Urothelium cell line (cell line): ENCODE data around the gene XPO5.
A peak's percentile ranks its signal among the peaks of the same experiment; 100 is the strongest.
"Not testable (repeated sequence)": the region's sequence is repeated elsewhere in the genome, so short reads cannot be mapped to it uniquely, and the experiment has no call there.

Source experiments
- DNase-seq: peaks from one replicate; pipeline ENCODE4 v3.0.0; 2011; ENCODE audit warnings: low spot score, mixed read lengths
- FAIRE-seq: peaks from 2 replicates; lab custom pipeline; 2011; peaks lifted over from hg19 to GRCh38; lab: Jason Lieb, UNC

XPO5 gene

GRCh38 chr6:43588194-43588593 lies 12.4 kb upstream of the XPO5 start:
- FAIRE-seq (no peak), DNase-seq (no peak)

DNA sequence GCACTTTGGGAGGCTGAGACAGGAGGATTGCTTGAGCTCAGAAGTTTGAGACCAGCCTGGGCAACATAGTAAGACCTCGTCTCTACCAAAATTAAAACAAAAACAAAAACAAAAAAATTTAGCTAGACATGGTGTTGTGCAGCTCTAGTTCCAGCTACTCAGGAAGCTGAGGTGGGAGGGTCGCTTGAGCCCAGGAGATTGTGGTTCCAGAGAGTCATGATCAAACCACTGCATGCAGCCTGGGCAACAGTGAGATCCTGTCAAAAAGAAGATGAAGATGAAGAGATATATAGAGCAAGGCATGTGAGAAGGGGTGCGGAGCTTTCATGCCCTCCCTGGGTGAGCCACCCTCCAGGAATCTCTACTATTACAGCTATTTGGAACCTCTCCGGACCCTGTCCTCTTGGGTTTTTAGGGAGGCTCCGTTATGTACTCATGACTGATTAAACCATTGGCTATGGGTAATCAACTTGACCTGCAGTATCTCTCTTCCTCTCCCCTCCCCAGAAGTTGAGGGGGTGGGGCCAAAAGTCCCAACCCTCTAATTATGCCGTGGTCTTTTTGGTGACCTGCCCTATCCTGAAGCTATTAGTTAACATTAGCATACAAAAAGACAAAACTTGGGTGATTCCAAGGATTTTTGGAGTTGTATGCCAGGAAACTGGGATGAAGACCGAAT lies 9.2 kb upstream of the XPO5 start:
- DNase-seq (no peak), FAIRE-seq (no peak)

- DNase-seq (no peak), FAIRE-seq (no peak)
Observed at GRCh38 chr6:43582911-43583310, 7.1 kb upstream of the XPO5 start.

GRCh38 chr6:43579171-43579570 lies 3.3 kb upstream of the XPO5 start:
- DNase-seq (no peak), FAIRE-seq (no peak)

GRCh38 chr6:43578748-43579147 lies 2.9 kb upstream of the XPO5 start:
- DNase-seq = no peak
- FAIRE-seq = no peak

DNA sequence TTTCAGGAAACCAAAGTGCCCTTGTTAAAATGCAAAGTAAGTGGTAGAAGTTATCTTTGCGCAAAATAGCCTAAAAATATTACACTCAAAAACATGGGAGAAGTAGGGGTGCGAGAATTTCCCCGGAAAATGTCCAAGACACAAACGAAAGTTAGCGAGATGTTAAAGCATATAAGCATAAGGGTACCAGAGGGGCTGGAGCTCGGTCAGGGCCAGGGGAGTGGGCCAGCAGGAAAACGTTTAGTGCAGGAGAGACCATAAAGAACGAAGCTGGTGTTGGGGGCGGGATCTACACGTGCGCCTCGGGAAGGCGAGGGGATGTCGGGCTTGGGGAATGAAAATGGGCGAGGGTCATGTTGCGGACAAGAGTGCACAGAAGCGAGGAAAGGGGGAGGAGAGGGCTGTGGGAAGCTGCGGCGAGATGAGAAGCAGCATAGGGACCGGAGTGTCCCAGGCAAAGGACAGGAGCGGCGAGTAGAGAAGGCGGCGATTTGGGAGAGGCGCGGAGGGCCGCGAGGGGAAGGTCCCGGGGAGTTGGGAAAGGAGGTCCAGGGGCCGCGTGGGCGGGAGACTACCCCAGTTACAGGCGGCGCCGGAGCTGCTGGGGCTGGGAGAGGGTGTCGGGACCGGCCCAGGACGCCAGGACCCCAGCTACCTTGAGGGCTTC lies 600 bp downstream of the XPO5 start:
- FAIRE-seq (no peak), DNase-seq (peak; percentile 48)

- no peak for DNase-seq
- no peak for FAIRE-seq
Observed at GRCh38 chr6:43572015-43572414, 3.8 kb downstream of the XPO5 start.

DNA sequence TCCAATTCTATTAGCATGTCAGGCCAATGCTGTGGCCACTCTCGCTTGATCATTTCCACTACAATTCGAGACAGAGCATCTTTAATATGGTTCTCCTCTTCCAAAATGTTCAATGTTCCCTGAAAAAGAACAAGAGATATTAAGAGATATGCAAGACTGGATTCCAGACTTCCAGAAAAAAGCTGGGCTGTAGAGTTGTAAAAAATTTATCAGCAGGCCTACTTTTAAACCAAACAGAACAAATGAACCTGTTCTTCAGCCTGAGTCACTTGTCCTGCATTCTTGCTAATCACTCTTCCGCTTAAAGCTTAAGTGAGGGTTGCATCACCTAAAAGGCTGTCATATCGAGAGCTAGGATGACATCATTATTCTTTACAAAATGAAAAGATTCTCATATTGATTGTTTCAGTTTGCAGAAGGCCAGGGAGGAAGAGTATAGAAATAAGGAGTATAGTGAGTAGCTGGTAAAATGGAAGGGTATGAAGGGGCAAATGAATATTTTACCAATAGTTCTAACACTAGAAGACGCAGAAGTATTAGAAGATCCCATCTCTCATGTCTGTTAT lies 4.9 kb downstream of the XPO5 start:
- no peak for FAIRE-seq
- DNase-seq = no peak

- FAIRE-seq = no peak
- no peak for DNase-seq
Observed at GRCh38 chr6:43559328-43559727, 16.5 kb downstream of the XPO5 start.

- not testable (repeated sequence) for DNase-seq, FAIRE-seq
Observed at GRCh38 chr6:43557620-43558019, 18.2 kb downstream of the XPO5 start.

DNA sequence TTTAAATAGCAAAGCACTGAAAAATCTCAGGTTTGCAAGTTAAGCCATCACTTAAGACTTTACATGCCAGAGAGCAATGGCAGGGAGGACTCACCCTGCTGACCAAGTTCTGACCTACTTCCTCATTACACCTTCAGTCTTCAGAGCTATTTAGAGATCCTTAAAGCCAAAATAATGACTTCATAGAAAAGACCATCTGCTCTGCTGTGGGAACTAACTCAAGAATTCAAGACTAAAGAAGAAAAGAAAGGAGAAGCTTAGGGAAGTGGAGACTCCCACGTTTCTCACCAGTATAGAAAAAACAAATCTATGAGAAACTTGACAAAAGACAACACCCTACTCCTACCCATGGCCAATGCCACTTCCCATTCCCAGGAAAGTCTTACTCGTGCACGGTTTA lies 28.6 kb downstream of the XPO5 start:
- DNase-seq = no peak
- no peak for FAIRE-seq

DNA sequence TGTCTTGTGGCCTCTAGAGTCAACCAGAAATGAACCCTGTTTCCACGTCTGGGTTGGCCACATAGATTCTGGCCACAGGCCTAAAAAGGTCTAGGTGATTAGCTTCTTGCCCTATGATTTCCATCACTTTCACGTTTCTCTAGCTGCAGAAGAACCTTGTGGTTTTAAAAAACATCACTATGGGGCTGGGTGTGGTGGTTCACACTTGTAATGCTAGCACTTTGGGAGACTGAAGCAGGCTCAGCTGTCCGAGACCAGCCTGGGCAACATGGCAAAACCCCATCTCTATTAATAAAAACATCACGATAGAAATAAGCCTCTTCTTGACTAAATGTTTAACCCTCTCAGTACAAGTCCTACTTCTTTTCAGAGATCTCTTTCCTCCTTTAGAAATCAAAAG lies 31.4 kb downstream of the XPO5 start:
- DNase-seq = no peak
- no peak for FAIRE-seq

DNA sequence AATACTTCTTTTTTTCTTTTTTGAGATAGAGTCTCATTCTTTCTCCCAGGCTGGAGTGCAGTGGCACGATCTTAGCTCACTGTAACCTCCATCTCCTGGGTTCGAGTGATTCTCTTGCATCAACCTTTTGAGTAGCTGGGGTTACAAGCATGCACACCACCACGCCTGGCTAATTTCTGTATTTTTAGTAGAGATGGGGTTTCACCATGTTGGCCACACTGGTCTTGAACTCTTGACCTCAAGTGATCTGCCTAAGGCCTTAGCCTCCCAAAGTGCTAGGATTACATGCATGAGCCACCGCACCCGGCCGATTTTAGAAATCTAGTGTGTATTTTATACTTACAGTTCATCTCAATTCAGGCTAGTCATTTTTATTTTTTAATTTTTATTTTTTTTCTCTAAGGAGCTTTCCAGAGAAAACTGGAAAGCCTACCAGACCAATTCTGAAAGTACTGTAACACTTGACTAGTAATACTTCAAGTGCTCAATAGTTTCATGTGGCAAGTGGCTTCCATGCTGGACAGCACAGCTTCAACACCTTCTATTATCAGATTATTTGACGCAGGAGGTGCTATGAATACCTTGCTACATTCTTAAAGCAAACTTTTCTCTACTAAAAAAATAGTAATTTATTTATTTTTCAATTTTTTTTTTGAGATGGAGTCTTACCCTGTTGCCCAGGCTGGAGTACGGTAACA lies 33.9 kb downstream of the XPO5 start:
- DNase-seq = no peak
- FAIRE-seq = no peak

- DNase-seq (no peak), FAIRE-seq (no peak)
Observed at GRCh38 chr6:43540507-43540906, 35.3 kb downstream of the XPO5 start.

GRCh38 chr6:43539409-43539808 lies 36.4 kb downstream of the XPO5 start:
- not testable (repeated sequence) for DNase-seq, FAIRE-seq

DNA sequence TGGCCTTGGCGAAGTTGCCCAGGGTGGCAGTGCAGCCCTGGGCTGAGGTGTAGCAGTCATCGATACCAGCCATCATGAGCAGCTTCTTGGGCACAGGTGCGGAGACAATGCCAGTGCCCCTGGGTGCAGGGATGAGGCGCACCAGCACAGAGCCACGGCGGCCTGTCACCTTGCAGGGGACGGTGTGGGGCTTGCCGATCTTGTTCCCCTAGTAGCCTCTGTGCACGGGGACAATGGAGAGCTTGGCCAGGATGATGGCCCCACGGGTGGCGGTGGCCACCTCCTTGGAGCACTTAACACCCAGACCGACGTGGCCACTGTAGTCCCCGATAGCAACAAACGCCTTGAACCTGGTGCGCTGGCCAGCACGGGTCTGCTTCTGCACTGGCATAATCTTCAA lies 36.9 kb downstream of the XPO5 start:
- FAIRE-seq, DNase-seq: not testable (repeated sequence)

DNA sequence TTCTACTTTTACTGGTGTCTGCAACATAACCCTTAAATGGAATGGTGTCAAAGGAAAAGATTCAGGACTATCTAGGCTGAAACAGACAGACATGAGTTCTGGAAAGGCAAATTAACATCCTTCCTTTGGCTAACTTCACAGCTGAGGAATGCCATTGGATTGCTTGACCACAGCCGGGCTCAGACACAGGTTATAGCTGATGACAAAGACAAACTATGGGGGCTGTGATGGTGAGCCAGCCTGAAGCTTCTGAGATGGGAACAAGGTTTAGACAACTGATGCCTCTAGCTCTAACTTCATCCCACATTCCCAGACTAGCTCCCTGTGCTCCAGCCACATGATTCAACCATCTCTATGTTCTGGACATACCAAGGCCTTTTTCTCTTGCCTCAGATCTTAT lies 43.6 kb downstream of the XPO5 start:
- DNase-seq (no peak), FAIRE-seq (no peak)

- DNase-seq (no peak), FAIRE-seq (no peak)
Observed at GRCh38 chr6:43524483-43524961, 51.3 kb downstream of the XPO5 start.

DNA sequence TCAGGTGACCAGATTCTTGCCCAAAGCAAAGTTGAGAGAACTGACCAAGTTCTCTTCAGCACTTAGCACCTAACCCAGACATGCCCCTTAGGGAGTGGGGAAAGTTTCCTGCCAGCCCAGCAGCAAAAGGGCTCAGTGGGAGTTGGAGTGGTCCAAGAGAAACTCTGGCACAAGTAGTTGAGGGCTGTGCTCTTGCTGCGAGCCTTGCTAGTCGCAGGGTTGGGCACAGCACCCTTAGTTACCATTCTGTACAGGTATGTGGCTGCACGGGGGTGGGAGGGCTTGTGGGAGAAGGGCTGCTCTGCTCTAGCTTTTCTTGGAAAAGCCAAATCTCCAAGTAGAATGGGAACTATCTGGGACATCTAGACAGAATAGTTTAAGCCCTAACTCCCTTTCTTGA lies 52.6 kb downstream of the XPO5 start:
- DNase-seq = no peak
- FAIRE-seq = no peak

DNA sequence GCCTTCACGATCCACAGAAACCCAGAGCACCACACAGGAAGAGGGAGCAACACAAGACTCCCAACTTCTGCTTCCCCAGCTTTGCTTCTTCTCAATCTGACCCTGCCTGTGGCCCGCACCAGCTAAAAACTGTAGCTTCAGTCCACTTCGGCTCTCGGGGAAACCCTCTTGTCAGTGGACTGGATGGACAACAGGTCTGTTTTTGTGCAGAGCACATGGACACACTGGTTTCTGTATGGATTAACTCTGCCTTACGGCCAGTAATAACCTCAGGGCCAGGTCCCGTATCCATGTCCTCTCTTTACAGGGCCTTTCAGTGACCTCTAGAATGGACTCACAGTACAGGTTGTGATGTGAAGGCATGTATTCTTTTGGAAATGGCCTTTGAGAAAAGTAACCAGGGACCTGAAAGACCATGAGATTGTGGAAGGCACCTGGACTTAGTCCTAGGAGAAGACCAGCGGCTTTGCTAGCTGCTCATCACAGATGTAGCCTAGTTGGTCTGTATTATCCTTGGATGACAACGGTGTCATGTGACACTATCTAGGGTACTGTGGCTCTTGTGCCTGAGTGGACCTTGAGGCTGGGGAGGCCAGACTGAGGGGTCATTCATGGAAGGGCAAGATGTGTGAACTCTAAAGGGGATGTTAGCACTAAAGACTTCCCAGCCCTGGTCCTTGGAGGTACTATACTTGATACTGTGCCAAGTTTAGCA lies 53.1 kb downstream of the XPO5 start:
- FAIRE-seq (no peak), DNase-seq (no peak)

DNA sequence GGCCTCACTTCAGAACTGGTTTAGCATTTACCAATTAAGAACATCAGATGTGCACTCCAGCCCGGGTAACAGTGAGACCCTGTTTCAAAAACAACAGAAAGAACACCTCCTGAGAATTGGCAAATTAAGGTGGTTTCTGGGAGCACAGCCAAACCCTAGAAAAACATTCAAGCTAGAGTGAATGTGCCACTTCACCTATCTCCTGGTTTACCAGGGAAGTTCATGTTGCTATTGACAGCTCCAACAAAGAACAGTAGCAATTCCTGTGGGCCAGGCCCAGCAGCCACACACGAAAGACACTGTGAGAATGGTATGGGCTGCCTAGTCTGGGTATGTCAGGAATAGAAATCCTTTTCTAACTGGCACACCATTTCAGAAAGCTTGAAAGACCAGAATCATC lies 54.0 kb downstream of the XPO5 start:
- FAIRE-seq = no peak
- no peak for DNase-seq
